Calu3 (cell line): ENCODE data around the gene STX17. TPM values are rescaled to one million over a fixed set of nuclear protein-coding genes. Genes with fewer than 3 reads are reported as not detected.
"Not testable (repeated sequence)": the region's sequence is repeated elsewhere in the genome, so short reads cannot be mapped to it uniquely, and the experiment has no call there.

Experiments used
- Bru-seq: library from RNA; stranded (reverse); fragments of 400-500 nt; gene quantifications from one replicate; lab custom pipeline; 2021; lab: Mats Ljungman, UMichigan
- BruChase-seq, 2 experiments: library from RNA; stranded (reverse); fragments of 400-500 nt; gene quantifications; one replicate each; lab custom pipeline; 2021; lab: Mats Ljungman, UMichigan
- BruUV-seq: library from RNA; stranded (reverse); fragments of 400-500 nt; replicated peaks from 2 replicates; lab custom pipeline; 2021; lab: Mats Ljungman, UMichigan
- CTCF ChIA-PET: fragments of 300-600 bp; sonication (Branson Sonifier 250); formaldehyde crosslinking; loops from one replicate; lab custom pipeline; 2022; ENCODE audit warnings: antibody characterized with exemption; lab: Charles Lee
- DNase-seq: peaks from one replicate; pipeline ENCODE4 v3.0.0; 2022
- H3K27ac Mint-ChIP-seq: one replicate; pipeline ENCODE4 v1.8.0; 2022; ENCODE audit warnings: mixed read lengths; ENCODE audit not compliant: unreplicated experiment
- H3K27me3 Mint-ChIP-seq: one replicate; pipeline ENCODE4 v1.8.0; 2022; ENCODE audit warnings: mixed read lengths; ENCODE audit not compliant: unreplicated experiment
- H3K36me3 Mint-ChIP-seq: one replicate; pipeline ENCODE4 v1.8.0; 2022; ENCODE audit warnings: mild to moderate bottlenecking, moderate library complexity, mixed read lengths; ENCODE audit not compliant: insufficient read depth, unreplicated experiment
- H3K4me1 Mint-ChIP-seq: one replicate; pipeline ENCODE4 v1.8.0; 2022; ENCODE audit warnings: mild to moderate bottlenecking, low read depth, mixed read lengths; ENCODE audit not compliant: unreplicated experiment
- H3K4me3 Mint-ChIP-seq: one replicate; pipeline ENCODE4 v1.8.0; 2022; ENCODE audit warnings: mild to moderate bottlenecking, low read depth, moderate library complexity, mixed read lengths; ENCODE audit not compliant: unreplicated experiment
- H3K9me3 Mint-ChIP-seq: one replicate; pipeline ENCODE4 v1.8.0; 2022; ENCODE audit warnings: low read depth, mixed read lengths; ENCODE audit not compliant: unreplicated experiment
- CTCF ChIP-seq: fragments of 200-600 bp; IDR thresholded peaks from one replicate; pipeline ENCODE4 v1.8.0; 2022; ENCODE audit warnings: antibody characterized with exemption; ENCODE audit not compliant: unreplicated experiment
- intact Hi-C: fragments of 100-400 bp; cut with micrococcal nuclease; formaldehyde crosslinking; loops from one replicate; pipeline ENCODE4 v1.10.0; 2022; ENCODE audit not compliant: unreplicated experiment
- long read RNA-seq: library from polyadenylated mRNA; stranded (forward); transcript quantifications from one replicate; pipeline ENCODE4 v2.0.0, GENCODE V29; 2022
- total RNA-seq: library from RNA; stranded (reverse); gene quantifications from 2 replicates; pipeline ENCODE4 v1.2.3, GENCODE V29; 2022

STX17 gene
- 21.5 and 22.9 TPM in 2 replicates for total RNA-seq
- percentile 75 among the genes with signal in this experiment for Bru-seq, nascent RNA
- BruChase-seq, experiment 1, labeled RNA remaining after a 6-hour chase, result percentile 63 among the genes with signal in this experiment
- percentile 69 among the genes with signal in this experiment for BruChase-seq, experiment 2, labeled RNA remaining after a 2-hour chase
- long read RNA-seq, partial matches to known transcripts, result 0 of 14 reads
- long read RNA-seq, other reads (novel, unspliced or antisense), result 10 of 14 reads

DNA sequence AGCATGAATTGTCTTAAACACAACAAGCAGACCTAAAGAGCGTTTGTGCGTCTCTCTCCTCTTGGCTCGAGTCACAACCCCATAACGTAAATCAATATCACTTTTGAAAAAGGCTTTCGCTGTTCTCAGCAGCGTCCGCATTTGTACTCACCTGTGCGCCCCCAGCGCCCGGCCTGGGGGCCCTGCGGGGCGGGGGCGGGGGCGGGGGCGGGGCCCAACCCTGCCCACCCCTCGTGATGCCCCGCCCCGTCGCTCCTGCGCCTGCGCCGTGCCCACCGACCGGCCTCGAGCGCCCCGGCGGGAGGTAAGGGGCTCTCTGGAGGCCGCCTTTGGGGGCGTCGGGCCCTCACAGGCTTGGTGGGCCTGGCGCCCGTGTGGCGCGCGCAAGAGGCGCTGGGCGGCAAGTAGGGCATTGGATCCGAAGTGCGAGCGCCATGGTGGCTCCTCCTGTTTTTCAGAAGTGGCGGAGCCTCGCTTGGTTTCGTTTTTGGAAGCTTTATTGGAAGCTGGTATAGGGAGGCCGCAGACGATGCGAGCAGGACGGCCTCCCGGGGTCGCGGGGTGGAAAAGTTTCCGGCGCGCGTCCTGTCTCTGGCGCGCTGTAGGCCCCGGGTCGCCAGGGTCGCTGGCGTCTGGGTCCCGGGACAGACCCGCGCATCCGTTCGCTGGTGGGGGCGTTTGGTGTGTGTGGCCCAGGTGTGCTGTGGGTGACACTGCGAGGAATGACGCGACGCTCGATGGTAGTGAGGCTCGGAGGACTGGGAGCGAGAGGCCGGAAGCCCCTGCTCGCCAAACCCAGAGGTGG, at the start of gene STX17:
Gene STX17, plus strand, starts transcription at position 252 of the 805 bp plus-strand sequence. CDS start 8,586 bp downstream, outside the sequence.
- CTCF ChIA-PET, result no interaction called here
- DNase-seq, result peak; percentile 79
- intact Hi-C loops, result loop anchor here (1.0 kb wide), 1 partner anchor 82 kb away; no protein-coding TSS in a partner anchor
- Mint-ChIP-seq H3K27me3 (no peaks in the 10 kb centered on the region), H3K36me3 (peaks cover 27% of the 10 kb centered on the region), H3K4me1 (peaks cover 28% of the 10 kb centered on the region), H3K27ac (peak within 1 kb of the TSS; percentile 68), H3K9me3 (peaks cover 2% of the 10 kb centered on the region), H3K4me3 (peak within 1 kb of the TSS; percentile 94)
- BruUV-seq, result no TSS peak
- no peak for TF ChIP-seq CTCF

DNA sequence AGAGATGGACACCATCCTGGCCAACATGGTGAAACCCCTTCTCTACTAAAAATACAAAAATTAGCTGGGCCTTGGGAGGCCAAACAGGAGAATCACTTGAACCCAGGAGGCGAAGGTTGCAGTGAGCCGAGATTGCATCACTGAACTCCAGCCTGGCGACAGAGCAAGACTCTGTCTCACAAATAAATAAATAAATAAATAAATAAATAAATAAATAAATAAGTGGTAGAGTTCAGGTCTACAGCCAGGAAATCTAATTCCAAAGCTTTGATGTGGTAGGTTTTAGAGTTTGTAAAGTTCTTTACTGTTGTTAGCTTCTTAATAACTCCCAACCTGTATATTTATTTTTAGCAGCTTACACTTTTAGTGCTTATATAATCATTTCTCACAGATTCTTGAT, 48.9 kb upstream of the STX17 start:
- H3K36me3 Mint-ChIP-seq, H3K27ac Mint-ChIP-seq, H3K27me3 Mint-ChIP-seq, H3K4me3 Mint-ChIP-seq, H3K9me3 Mint-ChIP-seq, DNase-seq, BruUV-seq, intact Hi-C loops, CTCF ChIA-PET, H3K4me1 Mint-ChIP-seq: not testable (repeated sequence)

DNA sequence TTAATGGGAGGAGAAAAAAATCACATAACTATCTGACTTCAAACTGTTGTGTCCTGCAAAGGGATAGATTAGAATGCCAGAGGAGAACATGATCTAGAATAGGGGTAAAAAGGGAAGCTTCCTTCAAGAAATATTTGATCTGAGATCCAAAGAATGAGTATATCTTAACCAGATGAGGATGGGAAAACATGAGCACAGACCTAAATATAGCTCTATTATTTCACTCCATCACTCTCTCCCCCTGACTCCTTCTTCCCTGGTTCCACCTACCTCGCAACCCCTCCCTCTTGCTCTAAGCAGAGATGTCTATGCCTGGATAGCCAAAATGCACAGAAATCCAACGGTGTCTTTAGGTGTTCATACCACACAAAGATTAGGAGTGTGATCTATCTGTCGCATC, 48.4 kb upstream of the STX17 start:
- no peak overlapping the region for H3K27ac Mint-ChIP-seq
- H3K4me3 Mint-ChIP-seq, result no peak overlapping the region
- no peaks in the 10 kb centered on the region for H3K4me1 Mint-ChIP-seq
- DNase-seq, result no peak
- H3K27me3 Mint-ChIP-seq, result no peaks in the 10 kb centered on the region
- H3K36me3 Mint-ChIP-seq, result no peaks in the 10 kb centered on the region
- intact Hi-C loops, result no loop called here
- H3K9me3 Mint-ChIP-seq, result no peaks in the 10 kb centered on the region
- no peak for TF ChIP-seq CTCF
- no TSS peak for BruUV-seq
- CTCF ChIA-PET, result no interaction called here

DNA sequence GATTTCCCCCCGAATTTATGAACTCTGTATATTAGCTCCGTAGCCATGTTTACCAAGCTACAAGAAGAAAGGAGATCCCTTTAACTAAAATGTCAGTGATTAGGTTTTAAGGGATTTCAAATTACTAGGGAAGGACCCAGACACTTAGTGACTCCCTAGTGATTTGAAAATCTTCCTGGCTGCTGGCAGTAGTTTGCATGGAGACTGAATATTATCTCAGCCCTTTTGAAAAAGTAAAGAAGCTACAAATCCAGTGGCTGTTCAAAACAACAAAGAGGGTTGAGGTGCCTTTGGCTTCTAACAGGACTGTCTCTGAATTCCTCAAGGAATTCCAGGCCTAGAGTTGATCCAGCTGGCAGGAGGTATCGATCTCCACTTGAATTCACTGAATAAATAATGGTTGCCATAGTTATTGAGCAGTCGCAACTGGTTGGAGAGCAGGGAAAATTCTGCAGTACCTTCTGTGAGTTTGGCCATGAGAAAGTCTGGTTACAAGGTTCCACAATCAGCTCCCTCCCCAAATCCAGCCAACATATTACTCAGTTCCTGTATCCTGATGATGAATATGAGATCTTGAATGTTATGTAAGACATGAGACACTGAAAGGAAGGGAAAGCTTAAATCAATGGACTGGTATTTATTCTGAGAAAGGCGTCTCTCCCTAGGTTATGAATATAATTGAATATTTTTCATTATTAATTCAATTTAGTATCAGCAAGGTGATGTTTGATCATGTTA, 47.0 kb upstream of the STX17 start:
- BruUV-seq, result no TSS peak
- no peaks in the 10 kb centered on the region for H3K27me3 Mint-ChIP-seq
- no peaks in the 10 kb centered on the region for H3K9me3 Mint-ChIP-seq
- no peak for DNase-seq
- H3K4me1 Mint-ChIP-seq, result no peaks in the 10 kb centered on the region
- no peak overlapping the region for H3K4me3 Mint-ChIP-seq
- no peak for TF ChIP-seq CTCF
- CTCF ChIA-PET, result no interaction called here
- intact Hi-C loops, result no loop called here
- H3K27ac Mint-ChIP-seq, result no peak overlapping the region
- H3K36me3 Mint-ChIP-seq, result no peaks in the 10 kb centered on the region
